Heart left ventricle (tissue), 13 donors: ENCODE data around the gene CAPG.

ENCODE experiments used
- CTCF ChIP-seq, 12 donors: fragments of 200-600 bp; sonication (generic) in 4 of 12; IDR thresholded peaks; one replicate each; pipeline versions ENCODE4 v1.5.0 to v1.8.0; 2018 to 2022; ENCODE audit warnings: antibody characterized with exemption in 12 of 12, mild to moderate bottlenecking in 5 of 12
- POLR2A ChIP-seq, 2 donors: fragments of 450-650 bp; IDR thresholded peaks; one replicate each; pipeline ENCODE4 v1.6.1; 2017; ENCODE audit warnings: antibody characterized with exemption in 2 of 2, mild to moderate bottlenecking in 2 of 2, moderate library complexity in 2 of 2
- donor health status: ischemic (EF 13 %, LVEDD 7.1; RV severe dilation, severe dysfunction).
- donor health status: DM: no; HTN: yes; CAD: no.
- donor health status: DM: no; HTN: no; CAD: no.
- donor health status: ischemic (EF 25% LVEDD 6.9; RV normal size, moderate dysfunction).
- donor health status: ischemic (EF 25% LVEDD 5.7; RV mildly dilated, moderate dysfunction).
- donor health status: ischemic (EF 35%, LVEDD 5.7; RV mildly dilated, moderate dysfunction).
- donor health status: nonischemic (EF 11% LVEDD 7.7; RV severe dilation, severe dysfunction).
- donor health status: DM: yes; HTN: yes; CAD: no.
- donor health status: PGD.
- donor health status: ischemic (EF 29% LVEDD 5.4; RV normal size, mild dysfunction).
- donor health status: nonischemic (EF 23%, LVEDD 6.1; RV moderate dilation, normal function).

- TF ChIP-seq CTCF (IDR thresholded peaks at IDR 0.05) (no peak), POLR2A (IDR thresholded peaks at IDR 0.05) (no peak)
Observed at GRCh38 chr2:85414761-85415553, 4.8 kb upstream of the CAPG start.
